ENCODE data around the gene CADM3.

The CADM3 gene

DNA sequence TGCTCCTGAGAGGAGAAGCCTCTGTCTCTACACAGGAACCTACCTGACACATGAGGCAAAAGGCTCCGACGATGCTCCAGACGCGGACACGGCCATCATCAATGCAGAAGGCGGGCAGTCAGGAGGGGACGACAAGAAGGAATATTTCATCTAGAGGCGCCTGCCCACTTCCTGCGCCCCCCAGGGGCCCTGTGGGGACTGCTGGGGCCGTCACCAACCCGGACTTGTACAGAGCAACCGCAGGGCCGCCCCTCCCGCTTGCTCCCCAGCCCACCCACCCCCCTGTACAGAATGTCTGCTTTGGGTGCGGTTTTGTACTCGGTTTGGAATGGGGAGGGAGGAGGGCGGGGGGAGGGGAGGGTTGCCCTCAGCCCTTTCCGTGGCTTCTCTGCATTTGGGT lies 29.4 kb downstream of the CADM3 start:
- no peak overlapping the region for H3K4me3 ChIP-seq
- H3K27ac ChIP-seq = no peak overlapping the region
- no peak for TF ChIP-seq Cebpa-rat (IDR thresholded peaks at IDR 0.05)
- peak overlapping the region; percentile 48 to 86 (median 73); a peak in 20 of 22 replicates for H3K4me2 ChIP-seq
- H4K20me1 ChIP-seq = peaks cover 0 to 3% (median 0%) of the 10 kb centered on the region in 11 experiments; a peak in 3 of 22 replicates
- peaks cover 0 to 19% (median 5%) of the 10 kb centered on the region in 11 experiments; a peak in 5 of 22 replicates for H3K27me3 ChIP-seq
- H3K36me3 ChIP-seq = no peaks in the 10 kb centered on the region
- no peaks in the 10 kb centered on the region for H3K9me3 ChIP-seq (replicated peaks in 1 of 11)
- no peak overlapping the region for H3K9ac ChIP-seq
- peaks cover 15 to 40% (median 22%) of the 10 kb centered on the region in 10 experiments for H3K4me1 ChIP-seq

DNA sequence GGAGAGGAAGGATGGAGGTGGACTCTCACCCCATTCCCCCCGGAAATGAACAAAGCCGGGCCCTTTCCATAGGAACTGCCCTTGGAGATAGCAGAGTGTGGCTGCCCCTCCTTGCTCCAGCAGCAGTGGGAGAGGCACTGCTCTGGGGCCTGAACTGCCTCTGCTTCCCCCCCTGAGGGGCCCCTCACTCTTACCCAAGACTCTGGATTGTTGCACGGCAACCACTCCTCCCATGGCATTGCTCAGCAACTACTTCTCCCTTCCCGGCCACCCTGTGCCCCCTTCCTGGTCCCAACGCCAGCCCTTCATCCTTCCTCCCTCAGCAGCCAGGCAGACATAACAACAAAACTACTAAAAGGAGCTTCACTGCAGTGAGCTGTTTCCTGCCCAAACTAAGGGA lies 30.2 kb downstream of the CADM3 start:
- Histone ChIP-seq H3K27ac (no peak overlapping the region), H3K4me3 (no peak overlapping the region), H4K20me1 (peaks cover 0 to 8% (median 0%) of the 10 kb centered on the region in 11 experiments; a peak in 3 of 22 replicates), H3K9me3 (replicated peaks in 1 of 11) (no peaks in the 10 kb centered on the region), H3K36me3 (no peaks in the 10 kb centered on the region), H3K27me3 (peaks cover 0 to 19% (median 5%) of the 10 kb centered on the region in 11 experiments; a peak in 5 of 22 replicates), H3K9ac (no peak overlapping the region), H3K4me2 (peak overlapping the region; percentile 29 to 86 (median 73)), H3K4me1 (peaks cover 15 to 40% (median 22%) of the 10 kb centered on the region in 10 experiments)
- no peak for TF ChIP-seq Cebpa-rat (IDR thresholded peaks at IDR 0.05)

GRCh38 chr1:159203610-159204009 lies 32.2 kb downstream of the CADM3 start:
- Histone ChIP-seq H3K4me2 (peak overlapping the region in 3 of 11 experiments; percentile 26 to 42 (median 26); a peak in 4 of 22 replicates), H4K20me1 (peaks cover 0 to 8% (median 0%) of the 10 kb centered on the region in 11 experiments; a peak in 3 of 22 replicates), H3K9ac (no peak overlapping the region), H3K27me3 (peaks cover 0 to 19% (median 5%) of the 10 kb centered on the region in 11 experiments; a peak in 5 of 22 replicates), H3K9me3 (replicated peaks in 1 of 11) (no peaks in the 10 kb centered on the region), H3K27ac (no peak overlapping the region), H3K4me1 (peaks cover 15 to 40% (median 22%) of the 10 kb centered on the region in 10 experiments), H3K4me3 (no peak overlapping the region), H3K36me3 (no peaks in the 10 kb centered on the region)
- no peak for TF ChIP-seq Cebpa-rat (IDR thresholded peaks at IDR 0.05)

GRCh38 chr1:159204161-159205141 lies 33.0 kb downstream of the CADM3 start, which contains the start of gene ACKR1:
ACKR1 (plus strand) TSS chr1:159204875; CDS start chr1:159204960, 85 bp downstream.
- Histone ChIP-seq H3K9ac (no peak within 1 kb of the TSS), H3K27ac (no peak within 1 kb of the TSS), H4K20me1 (peaks cover 0 to 8% (median 0%) of the 10 kb centered on the region in 11 experiments; a peak in 3 of 22 replicates), H3K4me1 (peaks cover 15 to 40% (median 22%) of the 10 kb centered on the region in 10 experiments), H3K4me3 (no peak within 1 kb of the TSS), H3K4me2 (peak within 1 kb of the TSS in 3 of 11 experiments; percentile 26 to 42 (median 26); a peak in 3 of 22 replicates), H3K27me3 (peaks cover 0 to 19% (median 5%) of the 10 kb centered on the region in 11 experiments; a peak in 5 of 22 replicates), H3K36me3 (no peaks in the 10 kb centered on the region), H3K9me3 (replicated peaks in 1 of 11) (no peaks in the 10 kb centered on the region)
- no peak for TF ChIP-seq Cebpa-rat (IDR thresholded peaks at IDR 0.05)

GRCh38 chr1:159205225-159205624 lies 33.8 kb downstream of the CADM3 start:
- TF ChIP-seq Cebpa-rat (IDR thresholded peaks at IDR 0.05) = no peak
- Histone ChIP-seq H3K27me3 (peaks cover 0 to 15% (median 5%) of the 10 kb centered on the region in 11 experiments; a peak in 5 of 22 replicates), H3K4me3 (no peak overlapping the region), H3K27ac (no peak overlapping the region), H3K4me2 (no peak overlapping the region), H4K20me1 (peaks cover 0 to 8% (median 0%) of the 10 kb centered on the region in 11 experiments; a peak in 2 of 22 replicates), H3K9ac (no peak overlapping the region), H3K36me3 (no peaks in the 10 kb centered on the region), H3K4me1 (peaks cover 14 to 33% (median 20%) of the 10 kb centered on the region in 10 experiments), H3K9me3 (replicated peaks in 1 of 11) (no peaks in the 10 kb centered on the region)

DNA sequence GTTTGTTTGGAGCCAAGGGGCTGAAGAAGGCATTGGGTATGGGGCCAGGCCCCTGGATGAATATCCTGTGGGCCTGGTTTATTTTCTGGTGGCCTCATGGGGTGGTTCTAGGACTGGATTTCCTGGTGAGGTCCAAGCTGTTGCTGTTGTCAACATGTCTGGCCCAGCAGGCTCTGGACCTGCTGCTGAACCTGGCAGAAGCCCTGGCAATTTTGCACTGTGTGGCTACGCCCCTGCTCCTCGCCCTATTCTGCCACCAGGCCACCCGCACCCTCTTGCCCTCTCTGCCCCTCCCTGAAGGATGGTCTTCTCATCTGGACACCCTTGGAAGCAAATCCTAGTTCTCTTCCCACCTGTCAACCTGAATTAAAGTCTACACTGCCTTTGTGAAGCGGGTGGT lies 34.7 kb downstream of the CADM3 start:
- Histone ChIP-seq H3K4me2 (no peak overlapping the region), H3K4me3 (no peak overlapping the region), H3K4me1 (peaks cover 6 to 25% (median 12%) of the 10 kb centered on the region in 10 experiments), H3K9me3 (replicated peaks in 1 of 11) (no peaks in the 10 kb centered on the region), H4K20me1 (peaks cover 0 to 8% (median 0%) of the 10 kb centered on the region in 11 experiments; a peak in 2 of 22 replicates), H3K27me3 (peaks cover 0 to 9% (median 3%) of the 10 kb centered on the region in 11 experiments; a peak in 5 of 22 replicates), H3K27ac (no peak overlapping the region), H3K36me3 (no peaks in the 10 kb centered on the region), H3K9ac (no peak overlapping the region)
- no peak for TF ChIP-seq Cebpa-rat (IDR thresholded peaks at IDR 0.05)

DNA sequence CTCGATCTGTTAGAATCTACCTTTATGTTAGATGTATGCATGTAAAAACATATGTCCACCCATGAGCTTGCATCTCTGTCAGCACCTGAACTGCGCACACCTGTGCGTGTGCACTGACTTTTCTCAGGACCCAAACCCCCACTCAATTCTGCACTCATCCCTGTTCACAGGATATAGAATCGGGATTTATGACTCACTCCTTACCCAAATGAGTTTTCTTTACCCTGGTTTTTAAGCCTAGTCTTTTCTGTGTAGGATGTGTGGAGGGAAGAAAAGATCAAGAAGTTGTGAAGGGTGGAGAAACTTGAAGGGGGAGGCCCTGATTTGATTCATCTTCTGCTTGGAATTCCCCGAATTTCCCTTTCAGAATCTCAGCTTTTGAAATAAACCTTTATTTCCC lies 35.7 kb downstream of the CADM3 start:
- Histone ChIP-seq H3K27ac (no peak overlapping the region), H3K4me1 (peaks cover 0 to 15% (median 3%) of the 10 kb centered on the region in 10 experiments; a peak in 11 of 20 replicates), H3K4me2 (no peak overlapping the region), H3K9ac (no peak overlapping the region), H3K4me3 (no peak overlapping the region), H3K9me3 (replicated peaks in 1 of 11) (no peaks in the 10 kb centered on the region), H3K27me3 (0 out of 22 replicates have a peak, but pooled peaks cover 0 to under 1% (median 0%) of the 10 kb centered on the region in 11 experiments), H4K20me1 (peaks cover 0 to 8% (median 0%) of the 10 kb centered on the region in 11 experiments; a peak in 2 of 22 replicates), H3K36me3 (no peaks in the 10 kb centered on the region)
- no peak for TF ChIP-seq Cebpa-rat (IDR thresholded peaks at IDR 0.05)

- Histone ChIP-seq H3K9me3 (replicated peaks in 1 of 11) (no peaks in the 10 kb centered on the region), H3K27ac (no peak overlapping the region), H3K4me3 (no peak overlapping the region), H3K4me2 (no peak overlapping the region), H3K27me3 (no peaks in the 10 kb centered on the region), H3K36me3 (no peaks in the 10 kb centered on the region), H4K20me1 (peaks cover 0 to 8% (median 0%) of the 10 kb centered on the region in 11 experiments; a peak in 1 of 22 replicates), H3K4me1 (peaks cover 0 to 10% (median 0%) of the 10 kb centered on the region in 10 experiments; a peak in 6 of 20 replicates), H3K9ac (no peak overlapping the region)
- no peak for TF ChIP-seq Cebpa-rat (IDR thresholded peaks at IDR 0.05)
These were observed 36.4 kb downstream of the CADM3 start for GRCh38 chr1:159207774-159208173.
